Ecto neural progenitor cell (in vitro differentiated cells): ENCODE data around the gene RFX7.

ENCODE experiments used
- DNase-seq: peaks from one replicate; pipeline ENCODE4 v3.0.0-alpha.2; 2018; ENCODE audit warnings: low spot score

Gene RFX7

GRCh38 chr15:56244038-56244810 is 545 bp upstream of the RFX7 start:
- DNase-seq: peak; percentile 82

GRCh38 chr15:56242576-56243162 is 1.0 kb downstream of the RFX7 start:
- DNase-seq: no peak

GRCh38 chr15:56241374-56242105 is 2.1 kb downstream of the RFX7 start:
- no peak for DNase-seq

- DNase-seq: no peak
These were observed 3.3 kb downstream of the RFX7 start for GRCh38 chr15:56240390-56240789.

GRCh38 chr15:56236197-56236596 is 7.5 kb downstream of the RFX7 start:
- DNase-seq: no peak

GRCh38 chr15:56234804-56235203 is 8.9 kb downstream of the RFX7 start:
- no peak for DNase-seq

- DNase-seq: no peak
These were observed 10.1 kb downstream of the RFX7 start for GRCh38 chr15:56233549-56233948.

GRCh38 chr15:56232058-56232457 is 11.6 kb downstream of the RFX7 start:
- DNase-seq: no peak

GRCh38 chr15:56228854-56229253 is 14.8 kb downstream of the RFX7 start:
- DNase-seq: no peak

GRCh38 chr15:56228352-56228751 is 15.3 kb downstream of the RFX7 start:
- no peak for DNase-seq

- DNase-seq: no peak
These were observed 15.9 kb downstream of the RFX7 start for GRCh38 chr15:56227780-56228179.

GRCh38 chr15:56227306-56227705 is 16.4 kb downstream of the RFX7 start:
- no peak for DNase-seq

- no peak for DNase-seq
These were observed 18.2 kb downstream of the RFX7 start for GRCh38 chr15:56225520-56225919.

GRCh38 chr15:56222302-56222701 is 21.4 kb downstream of the RFX7 start:
- no peak for DNase-seq

- DNase-seq: no peak
These were observed 26.3 kb downstream of the RFX7 start for GRCh38 chr15:56217341-56217740.

- no peak for DNase-seq
These were observed 27.9 kb downstream of the RFX7 start for GRCh38 chr15:56215769-56216168.

- no peak for DNase-seq
These were observed 31.6 kb downstream of the RFX7 start for GRCh38 chr15:56211960-56212550.

- no peak for DNase-seq
These were observed 32.6 kb downstream of the RFX7 start for GRCh38 chr15:56211064-56211463.

GRCh38 chr15:56208641-56209155 is 35.0 kb downstream of the RFX7 start:
- no peak for DNase-seq

- no peak for DNase-seq
These were observed 35.5 kb downstream of the RFX7 start for GRCh38 chr15:56208185-56208584.

GRCh38 chr15:56207711-56208110 is 36.0 kb downstream of the RFX7 start:
- DNase-seq: no peak

GRCh38 chr15:56207092-56207491 is 36.6 kb downstream of the RFX7 start:
- no peak for DNase-seq
